ENCODE data around the gene LHPP.

Gene LHPP

DNA sequence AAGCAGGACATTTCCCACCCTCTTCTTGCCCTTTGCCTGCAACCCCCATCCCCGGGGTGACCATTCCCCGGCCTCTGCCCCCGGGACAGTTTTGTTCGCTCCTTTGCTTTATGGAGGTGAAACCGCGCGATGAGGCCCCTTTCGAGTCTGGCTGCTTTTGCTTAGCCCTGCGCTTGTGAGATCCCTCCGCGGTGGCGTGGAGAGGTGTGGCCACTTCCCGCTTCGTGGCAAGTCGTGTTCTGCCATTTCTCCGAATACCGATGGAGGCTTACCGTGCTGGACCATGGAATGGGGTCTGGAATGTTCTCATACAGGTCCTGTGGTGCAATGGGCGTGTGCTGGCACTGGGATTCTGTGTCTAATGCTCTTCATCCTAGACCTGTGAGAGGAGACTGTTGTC, 106.7 kb downstream of the LHPP start:
- no peaks in the 10 kb centered on the region for H3K4me1 ChIP-seq (ENCODE audit: control insufficient read depth, insufficient read depth, low read length)
- ChIA-PET POLR2A (no interaction called here), CTCF (interaction anchor here (1.0 kb wide), 1 partner anchor 29 kb away, joined by 3 read pairs; no protein-coding TSS in a partner anchor)
- H3K36me3 ChIP-seq (ENCODE audit: control insufficient read depth in 2 of 2, insufficient read depth in 1 of 2, low read length in 2 of 2) = no peaks in the 10 kb centered on the region
- H3K27ac ChIP-seq (ENCODE audit: extremely low read depth, low read depth, low read length) = no peak overlapping the region
- H3K4me3 ChIP-seq (ENCODE audit: low read depth, low read length) = no peak overlapping the region
- H3K9me3 ChIP-seq (ENCODE audit: control insufficient read depth, insufficient read depth, low read depth, low read length) = no peaks in the 10 kb centered on the region
- TF ChIP-seq ZNF530 (tag by site-specific recombination; IDR thresholded peaks at IDR 0.05; ENCODE audit: low read depth) (no peak), ZSCAN30 (tag by site-specific recombination; IDR thresholded peaks at IDR 0.05) (no peak), ZNF473 (tag by site-specific recombination; IDR thresholded peaks at IDR 0.05) (no peak), ZXDB (tag by site-specific recombination; IDR thresholded peaks at IDR 0.05) (no peak), ZNF239 (tag by site-specific recombination; IDR thresholded peaks at IDR 0.05) (no peak), ZFP3 (tag by site-specific recombination; IDR thresholded peaks at IDR 0.05; ENCODE audit: low read depth) (no peak), ZNF558 (tag by site-specific recombination; IDR thresholded peaks at IDR 0.05) (no peak), ZNF138 (tag by site-specific recombination; IDR thresholded peaks at IDR 0.05; ENCODE audit: borderline replicate concordance) (no peak), SCRT1 (tag by site-specific recombination; IDR thresholded peaks at IDR 0.05; ENCODE audit: borderline replicate concordance) (no peak), ZNF292 (tag by site-specific recombination; IDR thresholded peaks at IDR 0.05; ENCODE audit: borderline replicate concordance, low read depth) (no peak), ZIC2 (tag by site-specific recombination; IDR thresholded peaks at IDR 0.05) (no peak), ZNF623 (tag by site-specific recombination; IDR thresholded peaks at IDR 0.05) (no peak)
- TF ChIP-seq, protein P1, sequence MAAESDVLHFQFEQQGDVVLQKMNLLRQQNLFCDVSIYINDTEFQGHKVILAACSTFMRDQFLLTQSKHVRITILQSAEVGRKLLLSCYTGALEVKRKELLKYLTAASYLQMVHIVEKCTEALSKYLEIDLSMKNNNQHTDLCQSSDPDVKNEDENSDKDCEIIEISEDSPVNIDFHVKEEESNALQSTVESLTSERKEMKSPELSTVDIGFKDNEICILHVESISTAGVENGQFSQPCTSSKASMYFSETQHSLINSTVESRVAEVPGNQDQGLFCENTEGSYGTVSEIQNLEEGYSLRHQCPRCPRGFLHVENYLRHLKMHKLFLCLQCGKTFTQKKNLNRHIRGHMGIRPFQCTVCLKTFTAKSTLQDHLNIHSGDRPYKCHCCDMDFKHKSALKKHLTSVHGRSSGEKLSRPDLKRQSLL (tag by site-specific recombination; IDR thresholded peaks at IDR 0.05) = no peak
- TF ChIP-seq, protein P2, sequence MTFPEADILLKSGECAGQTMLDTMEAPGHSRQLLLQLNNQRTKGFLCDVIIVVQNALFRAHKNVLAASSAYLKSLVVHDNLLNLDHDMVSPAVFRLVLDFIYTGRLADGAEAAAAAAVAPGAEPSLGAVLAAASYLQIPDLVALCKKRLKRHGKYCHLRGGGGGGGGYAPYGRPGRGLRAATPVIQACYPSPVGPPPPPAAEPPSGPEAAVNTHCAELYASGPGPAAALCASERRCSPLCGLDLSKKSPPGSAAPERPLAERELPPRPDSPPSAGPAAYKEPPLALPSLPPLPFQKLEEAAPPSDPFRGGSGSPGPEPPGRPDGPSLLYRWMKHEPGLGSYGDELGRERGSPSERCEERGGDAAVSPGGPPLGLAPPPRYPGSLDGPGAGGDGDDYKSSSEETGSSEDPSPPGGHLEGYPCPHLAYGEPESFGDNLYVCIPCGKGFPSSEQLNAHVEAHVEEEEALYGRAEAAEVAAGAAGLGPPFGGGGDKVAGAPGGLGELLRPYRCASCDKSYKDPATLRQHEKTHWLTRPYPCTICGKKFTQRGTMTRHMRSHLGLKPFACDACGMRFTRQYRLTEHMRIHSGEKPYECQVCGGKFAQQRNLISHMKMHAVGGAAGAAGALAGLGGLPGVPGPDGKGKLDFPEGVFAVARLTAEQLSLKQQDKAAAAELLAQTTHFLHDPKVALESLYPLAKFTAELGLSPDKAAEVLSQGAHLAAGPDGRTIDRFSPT (tag by site-specific recombination; IDR thresholded peaks at IDR 0.05) = no peak
- TF ChIP-seq, protein P3, sequence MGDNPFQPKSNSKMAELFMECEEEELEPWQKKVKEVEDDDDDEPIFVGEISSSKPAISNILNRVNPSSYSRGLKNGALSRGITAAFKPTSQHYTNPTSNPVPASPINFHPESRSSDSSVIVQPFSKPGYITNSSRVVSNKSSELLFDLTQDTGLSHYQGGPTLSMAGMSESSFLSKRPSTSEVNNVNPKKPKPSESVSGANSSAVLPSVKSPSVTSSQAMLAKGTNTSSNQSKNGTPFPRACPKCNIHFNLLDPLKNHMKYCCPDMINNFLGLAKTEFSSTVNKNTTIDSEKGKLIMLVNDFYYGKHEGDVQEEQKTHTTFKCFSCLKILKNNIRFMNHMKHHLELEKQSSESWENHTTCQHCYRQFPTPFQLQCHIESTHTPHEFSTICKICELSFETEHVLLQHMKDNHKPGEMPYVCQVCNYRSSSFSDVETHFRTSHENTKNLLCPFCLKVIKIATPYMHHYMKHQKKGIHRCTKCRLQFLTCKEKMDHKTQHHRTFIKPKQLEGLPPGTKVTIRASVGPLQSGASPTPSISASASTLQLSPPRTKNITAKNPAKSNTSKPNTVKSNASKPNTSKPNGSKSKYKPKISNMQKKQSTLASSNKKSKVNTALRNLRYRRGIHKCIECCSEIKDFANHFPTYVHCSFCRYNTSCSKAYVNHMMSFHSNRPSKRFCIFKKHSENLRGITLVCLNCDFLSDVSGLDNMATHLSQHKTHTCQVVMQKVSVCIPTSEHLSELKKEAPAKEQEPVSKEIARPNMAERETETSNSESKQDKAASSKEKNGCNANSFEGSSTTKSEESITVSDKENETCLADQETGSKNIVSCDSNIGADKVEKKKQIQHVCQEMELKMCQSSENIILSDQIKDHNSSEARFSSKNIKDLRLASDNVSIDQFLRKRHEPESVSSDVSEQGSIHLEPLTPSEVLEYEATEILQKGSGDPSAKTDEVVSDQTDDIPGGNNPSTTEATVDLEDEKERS (tag by site-specific recombination; IDR thresholded peaks at IDR 0.05) = no peak
- TF ChIP-seq, protein P4, sequence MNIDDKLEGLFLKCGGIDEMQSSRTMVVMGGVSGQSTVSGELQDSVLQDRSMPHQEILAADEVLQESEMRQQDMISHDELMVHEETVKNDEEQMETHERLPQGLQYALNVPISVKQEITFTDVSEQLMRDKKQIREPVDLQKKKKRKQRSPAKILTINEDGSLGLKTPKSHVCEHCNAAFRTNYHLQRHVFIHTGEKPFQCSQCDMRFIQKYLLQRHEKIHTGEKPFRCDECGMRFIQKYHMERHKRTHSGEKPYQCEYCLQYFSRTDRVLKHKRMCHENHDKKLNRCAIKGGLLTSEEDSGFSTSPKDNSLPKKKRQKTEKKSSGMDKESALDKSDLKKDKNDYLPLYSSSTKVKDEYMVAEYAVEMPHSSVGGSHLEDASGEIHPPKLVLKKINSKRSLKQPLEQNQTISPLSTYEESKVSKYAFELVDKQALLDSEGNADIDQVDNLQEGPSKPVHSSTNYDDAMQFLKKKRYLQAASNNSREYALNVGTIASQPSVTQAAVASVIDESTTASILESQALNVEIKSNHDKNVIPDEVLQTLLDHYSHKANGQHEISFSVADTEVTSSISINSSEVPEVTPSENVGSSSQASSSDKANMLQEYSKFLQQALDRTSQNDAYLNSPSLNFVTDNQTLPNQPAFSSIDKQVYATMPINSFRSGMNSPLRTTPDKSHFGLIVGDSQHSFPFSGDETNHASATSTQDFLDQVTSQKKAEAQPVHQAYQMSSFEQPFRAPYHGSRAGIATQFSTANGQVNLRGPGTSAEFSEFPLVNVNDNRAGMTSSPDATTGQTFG (tag by site-specific recombination; IDR thresholded peaks at IDR 0.05; ENCODE audit: borderline replicate concordance) = no peak
